Endometrium (tissue), 2 donors: Measurements from ENCODE around the gene METAP1D.
"Not testable (repeated sequence)": the region's sequence is repeated elsewhere in the genome, so short reads cannot be mapped to it uniquely, and the experiment has no call there.

Source experiments
- FAIRE-seq: peaks from 2 replicates; lab custom pipeline; 2012; peaks lifted over from hg19 to GRCh38; lab: Jason Lieb, UNC
- donor health status: control.
- donor health status: control.

Gene METAP1D

DNA sequence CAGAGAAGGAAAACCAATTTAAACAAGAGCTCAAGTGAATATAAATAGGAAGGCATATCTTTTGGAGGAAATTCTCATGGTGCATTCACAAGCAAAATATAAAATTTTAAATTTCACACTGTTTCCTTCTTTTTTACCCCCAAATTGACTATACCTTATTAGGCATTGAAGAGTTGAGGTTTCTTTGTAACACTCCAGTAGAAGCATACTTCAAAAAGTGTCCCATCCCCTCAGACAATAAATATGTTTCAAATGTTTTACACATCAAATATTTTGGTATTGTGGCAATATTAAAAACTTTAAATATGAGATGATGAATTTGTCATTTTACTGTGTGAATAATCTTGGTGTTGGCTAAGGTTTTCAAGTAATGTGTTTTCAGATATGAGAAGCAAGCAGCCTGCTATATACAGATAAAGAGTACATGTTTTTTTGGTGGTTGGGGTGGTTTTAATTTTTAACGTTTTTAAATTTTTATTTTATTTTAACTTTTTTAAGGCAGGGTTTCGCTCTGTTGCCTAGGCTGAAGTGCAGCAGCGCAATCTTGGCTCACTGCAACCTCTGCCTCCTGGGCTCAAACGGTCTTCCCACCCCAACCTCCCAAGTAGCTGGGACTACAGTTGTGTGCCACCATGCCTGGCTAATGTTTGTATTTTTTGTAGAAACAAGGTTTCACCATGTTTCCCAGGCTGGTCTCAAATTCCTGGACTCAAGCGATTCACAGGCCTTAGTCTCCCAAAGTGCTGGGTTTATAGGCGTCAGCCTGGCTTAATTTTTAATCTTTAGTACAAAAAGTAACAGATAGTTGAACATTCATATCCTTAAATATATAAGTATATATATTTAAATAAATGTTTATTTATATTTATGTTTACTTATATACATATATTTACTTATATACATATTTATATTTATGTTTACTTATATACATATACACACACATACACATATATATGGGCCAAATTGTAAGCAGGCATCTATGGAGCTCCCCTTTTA lies 49.1 kb downstream of the METAP1D start:
- peak; percentile 57 for FAIRE-seq

DNA sequence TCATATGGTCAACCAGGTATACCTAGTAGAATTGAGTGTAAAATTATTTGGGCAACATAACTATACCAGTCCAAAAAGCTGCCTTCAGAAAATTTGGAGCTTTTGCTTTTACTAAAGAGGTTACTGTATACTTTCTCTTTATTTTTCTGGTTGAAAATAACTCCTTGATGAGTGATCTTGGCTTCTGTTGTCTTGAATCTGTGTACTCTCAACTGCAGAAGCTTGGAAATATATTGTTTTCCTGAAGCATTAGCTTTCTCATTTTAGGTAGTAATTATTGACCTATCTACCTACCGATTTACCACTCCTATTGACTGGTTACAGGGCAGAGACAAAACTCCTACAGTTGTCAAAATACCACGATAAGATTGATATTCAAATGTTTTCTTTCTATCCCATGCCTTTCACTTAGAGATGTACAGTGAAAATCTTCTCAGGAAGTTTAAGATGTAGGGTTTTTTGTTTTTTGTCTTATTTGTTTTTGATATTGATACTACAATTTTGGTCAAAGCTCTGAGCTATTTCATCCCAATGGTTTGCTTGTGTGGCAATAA lies 49.9 kb downstream of the METAP1D start:
- no peak for FAIRE-seq

DNA sequence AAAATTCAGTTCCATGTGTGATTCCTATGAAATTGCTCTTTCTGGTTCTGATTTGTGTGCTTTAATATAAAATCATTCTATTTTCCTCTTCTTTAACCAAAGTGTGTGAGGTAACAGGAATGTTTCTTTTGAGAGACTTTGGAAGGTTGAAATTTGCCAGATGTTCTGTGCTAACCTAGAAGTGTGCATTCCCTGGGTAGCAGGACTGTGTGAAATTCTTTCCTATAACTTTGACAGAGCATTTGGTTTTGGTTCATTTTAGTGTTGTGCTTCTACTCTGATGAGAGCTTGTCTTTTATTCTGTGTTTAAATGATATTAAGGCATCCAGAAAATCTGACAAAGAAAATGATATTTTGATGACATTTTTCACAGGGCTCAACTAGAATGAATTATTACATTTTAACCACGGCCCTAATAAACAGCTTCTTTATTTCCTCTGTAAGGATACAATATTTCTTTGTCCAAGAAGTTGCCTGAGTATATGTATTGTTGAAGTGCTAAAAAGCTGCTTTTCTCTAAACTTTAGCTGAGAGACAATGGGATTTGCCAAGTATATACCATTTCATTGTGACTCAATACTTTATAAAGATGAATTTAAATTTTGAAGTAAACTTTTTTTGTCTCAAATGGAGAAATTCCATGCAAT lies 50.8 kb downstream of the METAP1D start:
- no peak for FAIRE-seq

DNA sequence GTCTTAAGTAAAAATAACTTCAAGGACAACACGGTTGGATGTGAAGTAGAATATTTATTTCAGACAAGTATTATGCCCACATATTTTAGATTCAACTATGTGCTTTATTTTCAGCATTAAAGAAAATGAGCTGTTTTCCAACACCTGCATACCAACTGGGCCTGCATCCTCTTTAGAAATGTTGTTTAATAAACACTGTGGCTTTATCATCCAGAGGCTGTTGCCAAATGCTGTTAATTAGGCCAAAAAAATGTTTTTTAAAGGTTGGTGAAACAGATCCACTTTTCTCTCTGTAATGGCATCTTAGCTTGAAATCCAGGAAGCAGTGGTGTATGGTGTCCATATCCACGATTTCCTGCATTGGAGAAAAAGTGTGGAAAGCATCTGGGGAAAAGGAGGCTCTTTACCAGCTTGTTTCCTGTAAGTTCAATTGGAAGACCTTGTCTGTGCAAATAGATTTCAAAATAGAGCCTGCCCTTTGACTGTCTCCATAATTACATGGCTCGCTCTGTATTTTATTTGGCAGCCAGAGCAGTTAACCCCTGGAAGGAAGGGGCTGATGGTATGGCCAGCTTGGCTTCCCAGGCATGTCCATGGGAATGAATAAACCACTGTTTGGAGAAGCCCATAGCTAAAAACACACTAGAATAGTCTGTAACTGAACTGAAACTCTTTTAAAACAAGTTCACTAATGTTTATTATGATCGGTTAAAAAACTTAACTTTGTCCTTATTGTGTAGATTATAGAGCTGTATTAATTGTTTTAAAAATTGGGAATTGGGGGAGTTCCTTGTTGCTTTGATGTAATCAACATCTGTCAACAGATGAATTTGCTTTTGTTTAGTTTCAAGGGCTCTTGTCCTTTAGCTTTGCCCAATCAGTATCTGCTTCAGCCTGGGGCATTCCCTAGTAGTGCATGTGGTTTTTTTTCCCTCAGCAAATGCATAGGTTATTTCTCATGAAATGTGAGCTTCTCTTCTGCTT lies 52.5 kb downstream of the METAP1D start:
- no peak for FAIRE-seq

DNA sequence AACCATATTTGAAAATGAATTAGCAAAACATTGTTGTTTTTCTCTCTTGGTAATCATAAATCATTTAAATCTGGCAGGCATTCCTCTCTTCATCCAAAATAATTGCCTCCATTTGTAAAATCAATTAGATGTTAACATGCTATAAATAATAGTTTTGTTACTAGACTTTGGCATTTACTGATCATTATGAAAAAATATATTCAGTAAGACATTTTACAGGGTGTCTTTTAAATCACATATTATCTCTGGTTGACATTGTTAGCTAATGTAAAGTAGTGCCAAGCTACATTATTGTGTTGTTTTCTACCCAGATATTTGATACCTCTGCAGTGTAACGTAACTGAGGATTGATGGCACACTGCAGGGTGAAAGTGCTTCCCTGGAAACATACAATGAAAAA lies 53.7 kb downstream of the METAP1D start:
- FAIRE-seq, result no peak

DNA sequence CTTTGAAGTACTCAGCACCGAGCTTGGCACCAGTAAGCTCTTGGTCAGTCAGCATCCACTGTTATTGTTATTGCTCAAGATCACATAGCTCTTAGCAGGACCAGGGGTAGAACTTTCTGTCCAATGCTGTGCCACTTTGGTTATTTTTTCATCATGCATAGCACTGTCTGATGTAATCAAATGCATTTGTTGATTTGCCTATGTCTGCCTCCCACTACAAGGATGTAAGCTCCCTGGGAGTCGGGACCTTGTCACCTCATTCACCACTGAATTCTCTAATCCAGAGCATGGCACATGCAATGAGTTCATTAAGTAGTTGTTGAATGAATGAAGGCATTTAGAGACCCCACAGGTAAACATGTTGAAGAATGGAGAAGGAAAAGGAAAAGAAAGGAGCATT lies 56.5 kb downstream of the METAP1D start:
- no peak for FAIRE-seq

DNA sequence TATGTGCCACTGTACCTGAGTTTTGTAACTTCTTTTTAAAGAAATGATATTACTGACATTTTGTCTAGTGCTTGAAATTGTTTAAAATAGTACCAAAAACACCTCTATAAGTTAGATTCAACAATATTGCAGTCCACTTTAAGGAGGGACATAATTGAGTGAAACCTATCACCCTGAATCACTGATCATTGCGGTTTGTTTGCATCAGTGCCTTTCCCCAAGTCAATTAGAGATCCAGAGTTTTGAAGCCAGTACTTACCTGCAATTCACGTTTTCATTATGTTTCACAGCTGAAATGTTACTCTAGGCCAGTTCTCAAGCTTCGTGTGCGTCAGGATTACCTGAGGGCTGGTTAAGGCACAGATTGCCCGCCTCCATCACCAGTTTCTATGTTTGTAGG lies 58.9 kb downstream of the METAP1D start:
- no peak for FAIRE-seq

DNA sequence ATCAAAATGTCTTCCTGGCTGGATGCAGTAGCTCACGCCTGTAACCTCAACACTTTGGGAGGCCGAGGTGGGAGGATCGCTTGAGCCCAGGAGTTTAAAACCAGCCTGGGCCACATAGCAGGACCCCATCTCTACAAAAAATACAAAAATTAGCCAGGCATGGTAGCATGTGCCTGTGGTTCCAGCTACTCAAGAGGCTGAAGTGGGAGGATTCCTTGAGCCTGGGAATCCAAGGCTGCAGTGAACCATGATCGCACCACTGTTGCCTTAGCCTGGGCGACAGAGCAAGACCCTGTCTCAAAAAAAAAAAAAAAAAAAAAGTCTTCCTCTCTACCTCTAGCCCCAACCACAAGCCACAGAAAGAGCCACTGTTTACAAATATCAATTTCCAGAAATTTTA lies 60.4 kb downstream of the METAP1D start:
- FAIRE-seq, result not testable (repeated sequence)

DNA sequence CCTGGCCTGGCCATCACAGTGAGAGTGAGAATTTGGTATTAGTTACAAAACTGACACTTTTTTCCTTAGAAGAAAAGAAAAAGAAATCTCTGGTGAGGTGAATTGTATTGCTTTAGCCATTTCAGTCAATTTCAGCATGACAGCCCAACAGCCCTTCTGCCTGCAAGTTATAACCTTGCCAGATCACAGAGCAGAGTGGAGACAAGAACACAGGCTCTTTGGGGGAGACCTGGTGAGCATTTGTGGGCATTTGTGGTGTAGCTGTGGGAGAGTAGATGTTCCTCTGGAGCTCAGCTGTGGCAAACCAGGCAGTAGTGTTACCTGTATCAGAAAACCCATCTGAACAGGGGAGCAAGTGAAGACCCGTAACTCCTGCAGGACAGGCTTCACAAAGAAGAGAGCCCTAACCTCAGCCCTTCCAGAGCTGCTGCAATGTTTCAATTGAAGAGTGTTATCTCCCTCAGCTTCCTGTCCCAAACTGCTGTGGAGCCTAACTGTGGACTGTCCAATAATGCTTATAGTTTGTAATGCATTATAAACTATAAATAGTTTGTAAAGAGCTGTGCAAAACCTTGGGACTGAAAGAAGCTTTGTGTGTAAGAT lies 62.8 kb downstream of the METAP1D start:
- FAIRE-seq, result no peak

DNA sequence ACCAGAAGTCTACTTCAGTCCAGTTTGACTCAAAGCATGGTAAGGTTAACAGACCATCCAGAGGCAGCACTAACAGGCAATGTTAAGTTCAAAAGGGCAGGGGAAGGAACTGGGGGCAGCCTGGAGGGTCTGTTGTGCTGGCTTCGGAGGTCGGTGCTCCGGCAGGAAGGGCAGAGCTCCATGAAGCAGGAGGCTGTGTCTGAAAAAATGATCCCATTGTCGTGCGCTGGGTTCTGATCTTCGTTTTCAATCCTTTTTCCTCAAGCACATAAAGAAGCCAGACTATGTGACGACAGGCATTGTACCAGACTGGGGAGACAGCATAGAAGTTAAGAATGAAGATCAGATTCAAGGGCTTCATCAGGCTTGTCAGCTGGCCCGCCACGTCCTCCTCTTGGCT lies 63.7 kb downstream of the METAP1D start:
- FAIRE-seq, result no peak

DNA sequence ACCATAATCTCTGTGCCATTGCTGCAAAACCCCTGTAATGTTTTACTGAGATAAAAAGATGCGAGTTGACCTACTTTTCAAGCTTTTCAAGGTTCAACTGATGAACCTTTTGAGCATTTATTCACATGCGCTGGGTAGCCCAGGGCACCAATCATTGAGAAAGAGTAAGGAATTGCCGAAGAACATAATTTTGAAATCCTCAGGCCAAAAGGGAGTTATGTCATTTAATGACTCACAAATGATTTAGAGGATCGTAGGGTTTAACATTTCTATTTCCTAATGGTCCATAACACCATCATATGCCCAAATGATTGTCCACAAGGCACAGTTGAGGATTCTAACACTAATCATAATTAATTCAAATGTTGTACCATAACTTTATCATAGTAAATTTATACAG lies 65.4 kb downstream of the METAP1D start:
- no peak for FAIRE-seq

DNA sequence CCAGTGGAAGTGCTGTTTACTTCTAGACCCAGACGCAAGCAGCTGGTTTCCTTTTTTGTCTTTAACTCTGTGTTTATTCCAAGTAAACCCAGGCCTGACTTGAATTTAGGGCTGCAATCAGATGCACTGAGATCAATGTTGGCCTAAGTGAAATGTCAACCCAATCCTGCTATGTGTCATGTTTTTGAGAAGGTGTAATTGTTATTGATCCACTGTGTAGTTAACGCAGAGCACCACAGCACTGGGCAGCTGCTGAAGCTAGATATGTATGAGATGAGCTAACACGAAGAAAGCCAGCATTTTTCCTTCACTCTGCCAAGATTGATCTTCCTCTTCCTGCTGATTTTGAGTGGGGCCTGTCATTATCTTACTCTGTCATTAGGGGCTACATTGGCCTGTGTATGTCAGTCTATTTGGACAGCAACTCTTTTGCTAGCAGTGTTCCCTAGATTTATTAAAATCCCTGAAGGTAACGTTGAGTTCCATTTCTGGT lies 66.7 kb downstream of the METAP1D start:
- no peak for FAIRE-seq

DNA sequence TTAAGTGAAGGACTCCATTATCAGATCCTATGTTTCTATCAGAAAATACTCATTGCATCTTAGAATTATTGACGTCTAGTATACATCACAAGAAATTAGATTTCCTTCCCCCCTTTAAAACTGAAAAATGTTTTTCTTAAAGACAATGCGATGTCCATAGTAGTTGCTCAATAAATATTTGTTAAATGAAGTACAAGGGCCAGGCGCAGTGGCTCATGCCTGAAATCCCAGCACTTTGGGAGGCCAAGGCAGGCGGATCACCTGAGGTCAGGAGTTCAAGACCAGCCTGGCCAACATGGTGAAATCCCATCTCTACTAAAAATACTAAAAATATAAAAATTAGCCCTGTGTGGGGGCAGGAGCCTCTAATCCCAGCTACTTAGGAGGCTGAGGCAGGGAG lies 68.2 kb downstream of the METAP1D start:
- not testable (repeated sequence) for FAIRE-seq

DNA sequence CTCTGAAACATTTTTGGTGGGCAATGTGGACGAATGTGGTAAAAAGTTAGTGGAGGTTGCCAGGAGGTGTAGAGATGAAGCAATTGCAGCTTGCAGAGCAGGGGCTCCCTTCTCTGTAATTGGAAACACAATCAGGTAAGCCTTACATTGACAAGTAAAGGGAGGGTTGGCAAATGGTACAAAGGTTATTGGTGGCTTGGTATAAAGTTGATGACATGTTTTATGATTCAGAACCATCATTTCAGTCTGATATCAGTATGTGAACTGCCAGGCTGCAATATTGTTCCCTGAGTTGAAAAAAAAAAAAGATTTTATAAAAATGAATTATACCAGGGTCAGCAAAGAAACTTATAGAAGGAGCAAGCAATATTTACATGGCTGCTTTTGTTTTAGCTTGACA lies 71.2 kb downstream of the METAP1D start:
- no peak for FAIRE-seq

DNA sequence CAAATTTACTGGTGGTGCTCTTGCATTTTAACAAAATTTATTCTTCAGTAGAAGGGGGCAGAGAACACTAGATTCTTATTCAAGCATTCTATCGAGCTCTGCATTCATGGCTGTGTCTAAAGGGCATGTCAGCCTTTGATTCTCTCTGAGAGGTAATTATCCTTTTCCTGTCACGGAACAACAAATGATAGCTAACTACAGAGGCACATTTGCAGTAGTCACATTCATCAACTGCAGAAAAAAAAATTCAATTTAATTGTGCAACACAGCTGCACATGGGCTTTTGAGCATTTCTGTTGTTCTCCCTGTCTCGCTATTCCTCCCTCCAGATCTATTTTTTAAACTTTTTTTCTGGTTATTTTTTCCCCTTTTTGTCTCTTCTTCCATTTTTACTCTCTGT lies 72.5 kb downstream of the METAP1D start:
- FAIRE-seq, result no peak

DNA sequence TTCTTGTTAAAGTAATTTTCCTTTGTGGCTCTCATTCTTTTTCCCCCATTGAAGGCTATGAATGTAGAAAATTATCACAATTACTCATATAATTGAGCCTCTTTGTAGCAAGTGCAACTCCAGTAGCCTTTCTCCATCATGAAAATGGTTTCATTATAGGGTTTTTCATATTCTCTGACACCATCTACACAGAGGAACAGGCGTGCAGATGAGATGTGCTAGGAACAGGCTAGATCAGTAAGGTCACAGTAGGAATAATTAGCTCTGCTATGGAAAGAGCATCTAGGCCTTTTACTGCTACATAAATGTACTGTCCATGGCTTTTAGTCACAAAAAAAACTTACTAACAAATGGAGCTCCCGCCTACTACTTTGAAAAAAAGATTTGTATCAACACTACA lies 73.0 kb downstream of the METAP1D start:
- no peak for FAIRE-seq

DNA sequence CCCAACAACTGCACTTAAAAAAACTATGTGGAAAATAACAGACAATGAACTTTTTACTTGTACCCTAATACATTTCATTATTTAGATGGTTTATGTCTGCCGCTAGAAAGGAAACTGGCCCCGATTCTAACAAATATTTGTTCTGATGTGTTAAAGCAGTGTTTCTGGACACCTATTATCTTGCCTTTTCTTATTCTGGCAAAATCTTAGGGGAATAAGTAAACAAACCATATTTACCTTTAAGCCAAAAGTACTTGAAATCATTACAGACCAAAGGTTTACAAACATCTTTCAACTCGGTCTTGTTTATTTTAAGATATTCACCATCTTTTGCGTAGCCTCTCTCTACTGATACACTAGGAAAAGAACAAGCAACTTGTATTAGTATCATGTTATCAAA lies 73.8 kb downstream of the METAP1D start:
- FAIRE-seq, result no peak

DNA sequence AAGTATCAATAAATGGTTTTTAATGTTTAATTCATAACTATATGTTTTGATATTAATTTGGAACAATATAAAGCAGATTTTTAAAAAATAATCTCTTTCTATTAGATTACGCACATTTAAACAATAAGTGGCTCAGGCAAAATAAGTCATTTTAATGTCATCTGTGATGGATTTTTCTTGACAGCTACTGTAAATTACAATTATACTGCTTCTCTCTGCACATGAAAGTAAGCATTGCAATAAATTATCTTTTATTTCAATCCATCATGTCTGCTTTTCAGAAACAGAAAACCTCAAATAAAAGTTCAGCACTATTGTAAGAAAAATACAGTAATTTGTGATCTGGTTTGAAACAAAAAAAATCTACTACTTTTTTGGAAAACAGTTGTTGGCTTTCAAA lies 74.5 kb downstream of the METAP1D start:
- FAIRE-seq, result no peak

DNA sequence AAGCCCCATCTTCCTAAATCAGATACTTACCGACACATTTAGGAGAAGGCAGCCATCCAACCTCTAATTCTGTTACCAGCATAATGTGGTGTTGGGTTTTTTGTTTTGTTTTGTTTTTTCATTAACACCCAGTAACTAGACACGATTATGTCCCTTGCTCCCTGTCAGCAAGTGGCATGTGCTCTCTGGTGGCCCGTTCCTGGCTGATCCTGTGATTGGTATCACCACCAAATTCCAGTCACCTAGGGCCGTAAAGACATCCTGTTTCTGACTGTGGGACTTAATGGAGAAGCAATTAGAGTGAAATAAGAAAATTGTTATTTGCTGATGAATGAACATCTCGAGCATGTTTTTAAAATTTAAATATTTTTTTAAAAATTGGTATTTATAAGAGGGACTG lies 79.7 kb downstream of the METAP1D start:
- FAIRE-seq, result no peak

DNA sequence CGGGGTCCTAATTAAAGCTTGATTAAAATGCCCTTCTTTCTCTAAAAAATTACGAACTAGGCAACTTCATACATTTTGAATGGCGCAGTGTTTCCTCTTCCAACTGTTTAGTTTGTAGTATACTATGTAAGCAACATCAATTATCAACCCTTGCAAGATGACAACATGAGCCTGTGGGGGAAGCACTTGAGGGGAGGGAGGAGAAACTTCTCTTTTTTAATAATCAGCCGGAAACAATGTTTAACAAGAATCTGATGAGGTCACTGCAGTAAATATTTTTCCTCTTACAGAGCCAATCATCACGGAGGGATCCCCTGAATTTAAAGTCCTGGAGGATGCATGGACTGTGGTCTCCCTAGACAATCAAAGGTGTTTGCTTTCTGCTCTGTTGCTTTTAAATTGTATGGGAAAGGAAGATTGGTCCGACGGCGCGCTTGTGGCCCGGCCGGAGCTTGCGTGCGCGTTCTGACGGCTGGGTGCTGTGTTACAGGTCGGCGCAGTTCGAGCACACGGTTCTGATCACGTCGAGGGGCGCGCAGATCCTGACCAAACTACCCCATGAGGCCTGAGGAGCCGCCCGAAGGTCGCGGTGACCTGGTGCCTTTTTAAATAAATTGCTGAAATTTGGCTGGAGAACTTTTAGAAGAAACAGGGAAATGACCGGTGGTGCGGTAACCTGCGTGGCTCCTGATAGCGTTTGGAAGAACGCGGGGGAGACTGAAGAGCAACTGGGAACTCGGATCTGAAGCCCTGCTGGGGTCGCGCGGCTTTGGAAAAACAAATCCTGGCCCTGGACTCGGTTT lies 80.3 kb downstream of the METAP1D start:
- no peak for FAIRE-seq
